ENCODE measurements around the gene POMT1.
A peak's percentile ranks its signal among the peaks of the same experiment; 100 is the strongest.

Gene POMT1

GRCh38 chr9:131485206-131485605, 17.5 kb upstream of the POMT1 start:
- TF ChIP-seq, protein P1, sequence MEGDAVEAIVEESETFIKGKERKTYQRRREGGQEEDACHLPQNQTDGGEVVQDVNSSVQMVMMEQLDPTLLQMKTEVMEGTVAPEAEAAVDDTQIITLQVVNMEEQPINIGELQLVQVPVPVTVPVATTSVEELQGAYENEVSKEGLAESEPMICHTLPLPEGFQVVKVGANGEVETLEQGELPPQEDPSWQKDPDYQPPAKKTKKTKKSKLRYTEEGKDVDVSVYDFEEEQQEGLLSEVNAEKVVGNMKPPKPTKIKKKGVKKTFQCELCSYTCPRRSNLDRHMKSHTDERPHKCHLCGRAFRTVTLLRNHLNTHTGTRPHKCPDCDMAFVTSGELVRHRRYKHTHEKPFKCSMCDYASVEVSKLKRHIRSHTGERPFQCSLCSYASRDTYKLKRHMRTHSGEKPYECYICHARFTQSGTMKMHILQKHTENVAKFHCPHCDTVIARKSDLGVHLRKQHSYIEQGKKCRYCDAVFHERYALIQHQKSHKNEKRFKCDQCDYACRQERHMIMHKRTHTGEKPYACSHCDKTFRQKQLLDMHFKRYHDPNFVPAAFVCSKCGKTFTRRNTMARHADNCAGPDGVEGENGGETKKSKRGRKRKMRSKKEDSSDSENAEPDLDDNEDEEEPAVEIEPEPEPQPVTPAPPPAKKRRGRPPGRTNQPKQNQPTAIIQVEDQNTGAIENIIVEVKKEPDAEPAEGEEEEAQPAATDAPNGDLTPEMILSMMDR (IDR thresholded peaks at IDR 0.05; ENCODE audit: low read depth, low read length, missing control alignments) = no peak
- in situ Hi-C loops (cut with HindIII; ENCODE audit: low sequenced_read_pairs) = no loop called here

DNA sequence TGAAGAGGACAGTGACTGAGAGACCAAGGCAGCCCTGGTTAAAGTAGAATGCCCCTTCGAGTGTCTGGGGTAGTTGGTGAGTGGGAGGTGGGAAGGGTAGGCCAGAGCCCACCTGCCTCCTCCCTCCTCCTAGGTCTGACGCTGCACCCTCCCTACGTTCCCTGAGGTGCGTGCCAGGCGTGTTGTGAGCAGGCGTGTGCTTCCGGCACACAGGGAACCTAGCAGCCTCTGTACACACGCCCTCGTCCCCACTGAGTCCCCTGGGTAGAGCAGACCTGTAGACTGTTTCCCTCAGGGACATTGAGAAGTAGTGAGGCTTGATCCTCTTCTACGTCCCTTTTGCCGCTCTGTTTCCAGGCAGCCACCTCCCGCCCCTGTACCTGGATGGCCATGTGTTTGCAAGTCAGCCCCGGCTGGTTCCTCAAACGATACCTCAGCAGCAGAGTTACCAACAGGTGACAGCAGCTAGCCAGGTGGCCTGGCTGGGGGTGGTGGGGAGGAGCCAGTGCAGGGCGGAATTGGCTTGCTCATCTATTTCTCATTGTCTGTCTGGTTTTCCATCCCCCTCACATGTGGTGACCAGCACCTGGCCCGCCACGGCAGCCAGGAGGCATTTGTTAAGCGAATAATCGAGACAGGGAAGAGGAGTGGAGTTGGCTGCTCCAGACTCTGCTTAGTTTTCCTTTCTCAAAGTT, 16.8 kb upstream of the POMT1 start:
- DNase-seq (ENCODE audit: low read depth) = no peak
- no peak overlapping the region for H3K4me3 ChIP-seq (ENCODE audit: low read depth, low read length)
- TF ChIP-seq, protein P1 (IDR thresholded peaks at IDR 0.05; ENCODE audit: low read depth, low read length, missing control alignments) = no peak
- in situ Hi-C loops (cut with HindIII; ENCODE audit: low sequenced_read_pairs) = no loop called here

More at GRCh38 chr9:131485206-131485605, 17.5 kb upstream of the POMT1 start:
- no peak for DNase-seq (ENCODE audit: low read depth)
- H3K4me3 ChIP-seq (ENCODE audit: low read depth, low read length) = no peak overlapping the region

DNA sequence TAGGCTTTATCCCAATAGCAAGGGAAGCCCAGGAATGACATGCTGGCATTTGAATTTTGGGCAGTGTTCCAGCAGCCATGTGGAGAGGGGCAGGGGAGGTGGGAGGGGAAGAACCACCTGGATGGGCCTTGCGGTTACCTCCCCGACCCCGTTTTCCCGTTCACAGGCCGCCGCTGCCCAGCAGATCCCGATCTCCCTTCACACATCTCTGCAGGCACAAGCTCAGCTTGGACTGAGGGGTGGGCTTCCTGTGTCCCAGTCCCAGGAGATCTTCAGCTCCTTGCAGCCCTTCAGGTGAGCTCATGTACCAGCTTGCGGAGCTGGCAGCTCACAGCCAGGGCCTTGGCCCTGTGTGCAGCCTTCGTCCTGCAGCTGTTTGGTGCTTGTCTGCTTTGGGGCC, 15.7 kb upstream of the POMT1 start:
- DNase-seq (ENCODE audit: low read depth) = no peak
- H3K4me3 ChIP-seq (ENCODE audit: low read depth, low read length) = no peak overlapping the region
- in situ Hi-C loops (cut with HindIII; ENCODE audit: low sequenced_read_pairs) = no loop called here
- TF ChIP-seq, protein P1 (IDR thresholded peaks at IDR 0.05; ENCODE audit: low read depth, low read length, missing control alignments) = no peak

DNA sequence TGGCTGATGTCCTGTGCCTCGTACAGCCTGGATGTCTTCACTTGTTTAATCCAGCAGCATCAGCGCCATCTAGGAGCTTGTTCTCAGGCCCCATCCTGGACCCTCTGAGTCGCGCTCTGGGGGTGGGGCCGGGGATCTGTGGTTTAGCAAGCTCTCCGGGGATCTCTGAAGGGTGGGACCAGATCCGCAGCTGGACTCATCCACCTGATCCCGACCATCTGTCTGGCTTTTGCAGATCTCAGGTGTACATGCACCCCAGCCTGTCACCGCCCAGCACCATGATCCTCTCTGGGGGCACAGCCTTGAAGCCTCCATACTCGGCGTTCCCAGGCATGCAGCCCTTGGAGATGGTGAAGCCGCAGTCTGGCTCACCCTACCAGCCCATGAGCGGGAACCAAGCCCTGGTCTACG, 15.1 kb upstream of the POMT1 start:
- no peak for DNase-seq (ENCODE audit: low read depth)
- TF ChIP-seq, protein P1 (IDR thresholded peaks at IDR 0.05; ENCODE audit: low read depth, low read length, missing control alignments) = no peak
- in situ Hi-C loops (cut with HindIII; ENCODE audit: low sequenced_read_pairs) = no loop called here
- no peak overlapping the region for H3K4me3 ChIP-seq (ENCODE audit: low read depth, low read length)

- TF ChIP-seq, protein P1 (IDR thresholded peaks at IDR 0.05; ENCODE audit: low read depth, low read length, missing control alignments) = no peak
- DNase-seq (ENCODE audit: low read depth) = peak; percentile 49
- in situ Hi-C loops (cut with HindIII; ENCODE audit: low sequenced_read_pairs) = no loop called here
- H3K4me3 ChIP-seq (ENCODE audit: low read depth, low read length) = no peak overlapping the region
Observed at GRCh38 chr9:131490514-131490913, 12.2 kb upstream of the POMT1 start.

DNA sequence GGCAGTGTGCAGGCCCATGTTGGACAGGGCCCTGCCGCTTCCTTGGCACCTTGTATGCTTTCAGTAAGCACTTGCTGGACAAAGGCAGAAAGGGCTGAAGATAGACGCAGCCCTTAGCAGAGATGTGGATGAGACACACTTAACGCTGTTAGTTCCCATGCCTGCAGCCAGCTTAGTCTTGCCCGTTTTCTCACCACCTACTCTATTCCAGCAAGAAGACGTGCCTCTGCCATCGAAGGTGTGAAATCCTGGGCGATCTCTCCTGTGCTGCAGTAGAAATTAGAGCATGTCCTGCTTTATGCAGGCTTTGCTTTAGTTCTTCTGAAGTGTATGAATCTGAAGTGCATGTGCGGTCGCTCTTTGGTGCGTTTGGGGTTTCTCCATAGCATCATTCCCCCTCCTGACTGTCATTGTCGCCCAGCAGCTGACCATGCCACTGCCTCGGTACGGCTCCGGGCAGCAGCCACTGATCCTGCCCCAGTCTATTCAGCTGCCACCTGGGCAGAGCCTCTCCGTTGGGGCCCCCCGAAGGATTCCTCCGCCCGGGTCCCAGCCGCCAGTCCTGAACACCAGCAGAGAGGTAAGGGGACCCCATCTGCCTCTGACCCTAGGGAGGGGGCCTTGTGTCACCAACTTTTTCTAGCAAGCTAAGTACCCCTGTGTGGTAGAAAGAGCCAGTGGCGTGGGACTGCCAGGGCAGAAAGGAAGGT, 11.6 kb upstream of the POMT1 start:
- TF ChIP-seq, protein P1 (IDR thresholded peaks at IDR 0.05; ENCODE audit: low read depth, low read length, missing control alignments) = no peak
- in situ Hi-C loops (cut with HindIII; ENCODE audit: low sequenced_read_pairs) = no loop called here
- DNase-seq (ENCODE audit: low read depth) = no peak
- no peak overlapping the region for H3K4me3 ChIP-seq (ENCODE audit: low read depth, low read length)
